RCC 7860 (cell line): Measurements from ENCODE around the gene SACS.
"Not testable (repeated sequence)": the region's sequence is repeated elsewhere in the genome, so short reads cannot be mapped to it uniquely, and the experiment has no call there.

ENCODE experiments used
- DNase-seq: peaks from one replicate; pipeline ENCODE4 v3.0.0-alpha.2; 2015; ENCODE audit warnings: low spot score
- FAIRE-seq: peaks from 2 replicates; lab custom pipeline; 2012; peaks lifted over from hg19 to GRCh38; lab: Jason Lieb, UNC

The SACS gene

GRCh38 chr13:23455401-23456185, 22.1 kb upstream of the SACS start:
- no peak for DNase-seq

GRCh38 chr13:23453132-23453531, 19.6 kb upstream of the SACS start:
- no peak for FAIRE-seq
- DNase-seq: no peak

More at GRCh38 chr13:23455401-23456185, 22.1 kb upstream of the SACS start:
- FAIRE-seq: no peak

- FAIRE-seq (no peak), DNase-seq (no peak)
Observed at GRCh38 chr13:23450340-23451046, 17.0 kb upstream of the SACS start.

- DNase-seq (no peak), FAIRE-seq (no peak)
Observed at GRCh38 chr13:23449398-23450162, 16.1 kb upstream of the SACS start.

GRCh38 chr13:23447927-23448326, 14.4 kb upstream of the SACS start:
- no peak for DNase-seq
- FAIRE-seq: no peak

- DNase-seq (no peak), FAIRE-seq (no peak)
Observed at GRCh38 chr13:23445794-23446193, 12.3 kb upstream of the SACS start.

- FAIRE-seq: no peak
- no peak for DNase-seq
Observed at GRCh38 chr13:23443878-23444277, 10.4 kb upstream of the SACS start.

- no peak for DNase-seq
Observed at GRCh38 chr13:23443110-23443509, 9.6 kb upstream of the SACS start.

GRCh38 chr13:23440821-23441618, 7.5 kb upstream of the SACS start:
- peak; percentile 82 for FAIRE-seq
- DNase-seq: peak; percentile 65

More at GRCh38 chr13:23443110-23443509, 9.6 kb upstream of the SACS start:
- FAIRE-seq: no peak

GRCh38 chr13:23440324-23440723, 6.8 kb upstream of the SACS start:
- DNase-seq: peak; percentile 14
- not testable (repeated sequence) for FAIRE-seq

GRCh38 chr13:23437916-23438315, 4.4 kb upstream of the SACS start:
- no peak for DNase-seq
- no peak for FAIRE-seq

GRCh38 chr13:23436680-23437079, 3.2 kb upstream of the SACS start:
- no peak for FAIRE-seq
- DNase-seq: no peak

GRCh38 chr13:23434491-23434890, 989 bp upstream of the SACS start:
- no peak for DNase-seq
- FAIRE-seq: no peak

GRCh38 chr13:23432626-23433025, 876 bp downstream of the SACS start:
- DNase-seq: no peak
- no peak for FAIRE-seq

GRCh38 chr13:23430664-23431063, 2.8 kb downstream of the SACS start:
- FAIRE-seq (no peak), DNase-seq (no peak)

- FAIRE-seq (no peak), DNase-seq (no peak)
Observed at GRCh38 chr13:23427881-23428528, 5.5 kb downstream of the SACS start.

GRCh38 chr13:23427342-23427843, 6.1 kb downstream of the SACS start:
- DNase-seq (peak; percentile 97), FAIRE-seq (peak; percentile 93)

GRCh38 chr13:23421596-23421995, 11.9 kb downstream of the SACS start:
- DNase-seq (no peak), FAIRE-seq (no peak)

- FAIRE-seq: no peak
- no peak for DNase-seq
Observed at GRCh38 chr13:23418776-23419683, 14.5 kb downstream of the SACS start.
